Activated B cell treated with CpG ODN at 0.5 μM for 24 hours (primary cell): ENCODE data around the gene NFKB1. TPM values are rescaled to one million over a fixed set of nuclear protein-coding genes. Genes with fewer than 3 reads are reported as not detected.

Source experiments
- ATAC-seq: fragments of 200-7000 bp; cut with Tn5 transposase; one replicate; pipeline ENCODE4 v1.10.0; 2021; ENCODE audit warnings: low read depth, mild to moderate bottlenecking, moderate library complexity
- CTCF ChIA-PET: fragments of 350-600 bp; sonication (Branson Sonifier 250); formaldehyde crosslinking; loops from one replicate; lab custom pipeline; 2021; ENCODE audit warnings: antibody characterized with exemption; lab: Charles Lee
- POLR2A ChIA-PET: fragments of 350-600 bp; sonication (Branson Sonifier 250); formaldehyde crosslinking; loops from one replicate; lab custom pipeline; 2021; ENCODE audit warnings: antibody characterized with exemption; lab: Charles Lee
- DNase-seq: peaks from one replicate; pipeline ENCODE4 v3.0.0; 2022
- H3K27ac Mint-ChIP-seq: one replicate; pipeline ENCODE4 v1.8.0; 2020; ENCODE audit warnings: mixed read lengths
- H3K27me3 Mint-ChIP-seq: one replicate; pipeline ENCODE4 v1.8.0; 2021; ENCODE audit warnings: mixed read lengths
- H3K36me3 Mint-ChIP-seq: one replicate; pipeline ENCODE4 v1.8.0; 2021; ENCODE audit warnings: low read depth, mixed read lengths
- H3K4me1 Mint-ChIP-seq: one replicate; pipeline ENCODE4 v1.8.0; 2021; ENCODE audit warnings: mixed read lengths
- H3K4me3 Mint-ChIP-seq: one replicate; pipeline ENCODE4 v1.8.0; 2020; ENCODE audit warnings: mild to moderate bottlenecking, mixed read lengths
- H3K9me3 Mint-ChIP-seq: one replicate; pipeline ENCODE4 v1.8.0; 2020; ENCODE audit warnings: mixed read lengths
- CTCF ChIP-seq: fragments of 200-600 bp; IDR thresholded peaks from one replicate; pipeline ENCODE4 v1.8.0; 2022; ENCODE audit warnings: antibody characterized with exemption, mild to moderate bottlenecking
- intact Hi-C: fragments of 100-400 bp; cut with micrococcal nuclease; formaldehyde crosslinking; loops from one replicate; pipeline ENCODE4 v1.15.1; 2024
- total RNA-seq: library from RNA; stranded (reverse); gene quantifications from 2 replicates; pipeline ENCODE4 v1.2.3, GENCODE V29; 2022

Gene NFKB1
- total RNA-seq, 1 donor from 2014 or later, result 308 TPM

GRCh38 chr4:102546635-102547034 lies 45.5 kb downstream of the NFKB1 start:
- ATAC-seq (peak; percentile 78), DNase-seq (no peak)
- TF ChIP-seq CTCF, result no peak
- H3K4me1 Mint-ChIP-seq, result peaks cover 56% of the 10 kb centered on the region
- CTCF ChIA-PET, result interaction anchor here (1.1 kb wide), 1 partner anchor 27 kb away, joined by 3 read pairs; no protein-coding TSS in a partner anchor
- no peaks in the 10 kb centered on the region for H3K27me3 Mint-ChIP-seq
- POLR2A ChIA-PET, result interaction anchor here (0.6 to 2.7 kb wide), 4 partner anchors 10 to 1225 kb away, joined by 3 to 12 read pairs (median 8); partner anchors contain the start of gene NFKB1
- H3K27ac Mint-ChIP-seq, result peak overlapping the region; percentile 75
- no peaks in the 10 kb centered on the region for H3K9me3 Mint-ChIP-seq
- intact Hi-C loops, result loop anchor here (1.0 kb wide), 1 partner anchor 18 kb away; no protein-coding TSS in a partner anchor
- peaks cover 89% of the 10 kb centered on the region for H3K36me3 Mint-ChIP-seq
- peak overlapping the region; percentile 4 for H3K4me3 Mint-ChIP-seq

GRCh38 chr4:102547973-102548372 lies 46.8 kb downstream of the NFKB1 start:
- CTCF ChIA-PET, result no interaction called here
- intact Hi-C loops, result no loop called here
- no peak overlapping the region for H3K4me3 Mint-ChIP-seq
- ATAC-seq (no peak), DNase-seq (no peak)
- no peak for TF ChIP-seq CTCF
- POLR2A ChIA-PET, result interaction anchor here (2.0 to 2.7 kb wide), 2 partner anchors 12 to 47 kb away, joined by 6 to 12 read pairs; partner anchors contain the start of gene NFKB1
- no peaks in the 10 kb centered on the region for H3K9me3 Mint-ChIP-seq
- H3K27me3 Mint-ChIP-seq, result no peaks in the 10 kb centered on the region
- H3K36me3 Mint-ChIP-seq, result peaks cover 90% of the 10 kb centered on the region
- H3K27ac Mint-ChIP-seq, result no peak overlapping the region
- H3K4me1 Mint-ChIP-seq, result peaks cover 66% of the 10 kb centered on the region

- Mint-ChIP-seq H3K4me3 (peak overlapping the region; percentile 70), H3K27me3 (no peaks in the 10 kb centered on the region), H3K36me3 (peaks cover 59% of the 10 kb centered on the region), H3K9me3 (no peaks in the 10 kb centered on the region), H3K27ac (peak overlapping the region; percentile 85), H3K4me1 (peaks cover 60% of the 10 kb centered on the region)
- TF ChIP-seq CTCF, result no peak
- no peak for ATAC-seq
- ChIA-PET CTCF (interaction anchor here (1.2 to 1.4 kb wide), 2 partner anchors 9 to 10 kb away, joined by 4 to 6 read pairs; no protein-coding TSS in a partner anchor), POLR2A (interaction anchor here (2.5 kb wide), 1 partner anchor 13 kb away, joined by 9 read pairs; no protein-coding TSS in a partner anchor)
- intact Hi-C loops, result loop anchor here (2.0 kb wide), 1 partner anchor 15 kb away; no protein-coding TSS in a partner anchor
- no peak for DNase-seq
Measured at GRCh38 chr4:102551958-102552565, 50.9 kb downstream of the NFKB1 start.

- ChIA-PET CTCF (interaction anchor here (1.2 kb wide), 1 partner anchor 10 kb away, joined by 4 read pairs; no protein-coding TSS in a partner anchor), POLR2A (interaction anchor here (1.7 to 2.5 kb wide), 2 partner anchors 12 to 51 kb away, joined by 5 to 9 read pairs; partner anchors contain the start of gene NFKB1)
- H3K27ac Mint-ChIP-seq, result peak overlapping the region; percentile 85
- peaks cover 56% of the 10 kb centered on the region for H3K4me1 Mint-ChIP-seq
- H3K9me3 Mint-ChIP-seq, result no peaks in the 10 kb centered on the region
- ATAC-seq (peak; percentile 62), DNase-seq (no peak)
- no peak for TF ChIP-seq CTCF
- intact Hi-C loops, result loop anchor here (1.0 to 2.0 kb wide), 2 partner anchors 12 to 16 kb away; no protein-coding TSS in a partner anchor
- H3K4me3 Mint-ChIP-seq, result peak overlapping the region; percentile 70
- no peaks in the 10 kb centered on the region for H3K27me3 Mint-ChIP-seq
- H3K36me3 Mint-ChIP-seq, result peaks cover 53% of the 10 kb centered on the region
Measured at GRCh38 chr4:102552781-102553180, 51.6 kb downstream of the NFKB1 start.

GRCh38 chr4:102553982-102554381 lies 52.8 kb downstream of the NFKB1 start:
- peak overlapping the region; percentile 54 for H3K27ac Mint-ChIP-seq
- H3K4me1 Mint-ChIP-seq, result peaks cover 63% of the 10 kb centered on the region
- no peaks in the 10 kb centered on the region for H3K9me3 Mint-ChIP-seq
- TF ChIP-seq CTCF, result no peak
- H3K36me3 Mint-ChIP-seq, result peaks cover 53% of the 10 kb centered on the region
- ChIA-PET POLR2A (interaction anchor here (1.7 to 2.5 kb wide), 2 partner anchors 11 to 53 kb away, joined by 5 to 9 read pairs; partner anchors contain the start of gene NFKB1), CTCF (interaction anchor here (1.3 kb wide), 1 partner anchor 11 kb away, joined by 3 read pairs; no protein-coding TSS in a partner anchor)
- ATAC-seq, result no peak
- no peaks in the 10 kb centered on the region for H3K27me3 Mint-ChIP-seq
- DNase-seq, result no peak
- intact Hi-C loops, result loop anchor here (1.0 to 2.0 kb wide), 2 partner anchors 10 to 17 kb away; no protein-coding TSS in a partner anchor
- H3K4me3 Mint-ChIP-seq, result no peak overlapping the region
